ENCODE data around the gene ZNF710.

The ZNF710 gene

DNA sequence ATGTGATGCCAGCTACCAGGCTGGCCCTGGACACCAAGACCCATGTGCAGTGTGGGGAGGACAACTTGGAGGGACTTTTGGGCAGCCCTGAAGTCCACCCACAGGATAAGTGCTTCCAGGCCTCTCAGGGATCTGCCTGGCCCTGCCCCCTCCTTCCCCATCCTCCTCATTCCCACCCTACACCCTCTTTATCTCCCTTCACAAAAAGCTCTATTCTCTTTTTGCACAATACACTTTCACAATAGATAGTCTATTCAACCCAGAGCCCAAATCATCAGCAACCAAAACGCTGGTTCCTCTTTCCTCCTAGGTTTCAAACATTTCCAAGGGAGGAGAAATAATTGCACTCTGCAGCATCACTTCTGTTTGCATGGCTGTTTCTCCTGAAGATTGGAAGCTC is 7.8 kb upstream of the ZNF710 start:
- Histone ChIP-seq H3K36me3 (ENCODE audit: insufficient read depth, low read length) (no peaks in the 10 kb centered on the region), H3K9ac (ENCODE audit: low read depth, low read length) (no peak overlapping the region), H3K9me3 (ENCODE audit: insufficient read depth, low read length, severe bottlenecking) (no peaks in the 10 kb centered on the region), H3K79me2 (ENCODE audit: insufficient read depth, low read length) (no peaks in the 10 kb centered on the region), H4K20me1 (ENCODE audit: insufficient read depth, low read length) (no peaks in the 10 kb centered on the region), H2AFZ (ENCODE audit: low read depth, low read length) (no peak overlapping the region), H3K4me2 (ENCODE audit: insufficient read depth, low read length) (no peak overlapping the region), H3K27ac (ENCODE audit: low read length) (no peak overlapping the region), H3K4me1 (ENCODE audit: insufficient read depth, low read length) (no peaks in the 10 kb centered on the region), H3K27me3 (ENCODE audit: insufficient read depth, low read length, poor library complexity) (no peaks in the 10 kb centered on the region), H3K4me3 (ENCODE audit: low read depth in 1 of 2, low read length in 2 of 2) (no peak overlapping the region)
- no peak for TF ChIP-seq EZH2 (IDR thresholded peaks at IDR 0.05; ENCODE audit: borderline replicate concordance, low read depth, low read length, severe bottlenecking)
- TF ChIP-seq, protein P1, sequence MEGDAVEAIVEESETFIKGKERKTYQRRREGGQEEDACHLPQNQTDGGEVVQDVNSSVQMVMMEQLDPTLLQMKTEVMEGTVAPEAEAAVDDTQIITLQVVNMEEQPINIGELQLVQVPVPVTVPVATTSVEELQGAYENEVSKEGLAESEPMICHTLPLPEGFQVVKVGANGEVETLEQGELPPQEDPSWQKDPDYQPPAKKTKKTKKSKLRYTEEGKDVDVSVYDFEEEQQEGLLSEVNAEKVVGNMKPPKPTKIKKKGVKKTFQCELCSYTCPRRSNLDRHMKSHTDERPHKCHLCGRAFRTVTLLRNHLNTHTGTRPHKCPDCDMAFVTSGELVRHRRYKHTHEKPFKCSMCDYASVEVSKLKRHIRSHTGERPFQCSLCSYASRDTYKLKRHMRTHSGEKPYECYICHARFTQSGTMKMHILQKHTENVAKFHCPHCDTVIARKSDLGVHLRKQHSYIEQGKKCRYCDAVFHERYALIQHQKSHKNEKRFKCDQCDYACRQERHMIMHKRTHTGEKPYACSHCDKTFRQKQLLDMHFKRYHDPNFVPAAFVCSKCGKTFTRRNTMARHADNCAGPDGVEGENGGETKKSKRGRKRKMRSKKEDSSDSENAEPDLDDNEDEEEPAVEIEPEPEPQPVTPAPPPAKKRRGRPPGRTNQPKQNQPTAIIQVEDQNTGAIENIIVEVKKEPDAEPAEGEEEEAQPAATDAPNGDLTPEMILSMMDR (IDR thresholded peaks at IDR 0.05; ENCODE audit: borderline replicate concordance, extremely low read depth, low read length, poor library complexity, severe bottlenecking): no peak
- DNase-seq (no peak), ATAC-seq (ENCODE audit: insufficient read depth, low read depth) (no peak)

DNA sequence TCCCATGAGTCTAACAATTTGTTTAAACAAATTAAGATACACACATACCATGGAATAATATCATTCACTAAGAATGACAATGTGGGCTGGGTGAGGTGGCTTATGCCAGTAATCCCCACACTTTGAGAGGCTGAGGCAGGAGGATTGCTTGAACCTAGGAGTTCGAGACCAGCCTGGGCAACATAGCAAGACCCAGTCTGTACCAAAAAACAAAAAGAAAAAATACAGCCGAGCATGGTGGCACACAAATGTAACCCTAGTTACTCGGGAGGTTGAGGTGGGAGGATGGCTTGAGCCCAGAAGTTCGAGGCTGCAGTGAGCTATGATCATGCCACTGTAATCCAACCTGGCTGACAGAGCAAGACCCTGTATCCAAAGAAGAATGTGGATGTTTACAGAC is 4.0 kb upstream of the ZNF710 start:
- H3K27ac ChIP-seq (ENCODE audit: low read length): no peak overlapping the region
- ATAC-seq (ENCODE audit: insufficient read depth, low read depth): no peak
- no peaks in the 10 kb centered on the region for H3K27me3 ChIP-seq (ENCODE audit: insufficient read depth, low read length, poor library complexity)
- H3K4me1 ChIP-seq (ENCODE audit: insufficient read depth, low read length): peaks cover 8% of the 10 kb centered on the region
- no peak for TF ChIP-seq EZH2 (IDR thresholded peaks at IDR 0.05; ENCODE audit: borderline replicate concordance, low read depth, low read length, severe bottlenecking)
- TF ChIP-seq, protein P1 (IDR thresholded peaks at IDR 0.05; ENCODE audit: borderline replicate concordance, extremely low read depth, low read length, poor library complexity, severe bottlenecking): no peak
- no peaks in the 10 kb centered on the region for H3K9me3 ChIP-seq (ENCODE audit: insufficient read depth, low read length, severe bottlenecking)
- no peak overlapping the region for H2AFZ ChIP-seq (ENCODE audit: low read depth, low read length)
- H3K36me3 ChIP-seq (ENCODE audit: insufficient read depth, low read length): no peaks in the 10 kb centered on the region
- no peak for DNase-seq
- H3K79me2 ChIP-seq (ENCODE audit: insufficient read depth, low read length): no peaks in the 10 kb centered on the region
- no peak overlapping the region for H3K4me2 ChIP-seq (ENCODE audit: insufficient read depth, low read length)
- no peak overlapping the region for H3K9ac ChIP-seq (ENCODE audit: low read depth, low read length)
- H4K20me1 ChIP-seq (ENCODE audit: insufficient read depth, low read length): no peaks in the 10 kb centered on the region
- no peak overlapping the region for H3K4me3 ChIP-seq (ENCODE audit: low read depth in 1 of 2, low read length in 2 of 2)

DNA sequence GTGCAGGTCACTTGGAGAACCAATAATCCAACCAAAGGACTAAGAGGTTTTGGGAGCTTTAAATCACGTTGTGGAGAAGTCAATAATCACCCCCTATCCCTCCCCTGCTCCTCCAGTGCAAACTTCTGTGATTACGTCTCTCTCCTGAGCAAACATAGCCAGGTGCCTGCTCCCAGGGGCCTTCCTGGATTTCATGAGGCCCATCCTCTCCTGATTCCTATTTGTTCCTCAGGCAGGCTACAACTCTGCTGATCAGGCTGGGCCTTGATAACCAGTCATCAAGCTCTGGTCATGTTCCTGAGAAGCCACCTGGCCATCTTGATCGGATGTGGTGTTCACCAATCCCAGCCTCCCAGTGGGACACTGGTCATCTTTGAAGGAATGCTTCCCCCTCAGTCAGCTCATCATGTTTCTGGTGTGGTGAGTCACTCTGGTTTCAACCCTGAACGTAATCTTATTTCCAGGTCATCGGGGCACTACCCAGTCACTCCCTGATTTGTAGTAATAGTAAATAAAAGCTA is 2.9 kb upstream of the ZNF710 start:
- H4K20me1 ChIP-seq (ENCODE audit: insufficient read depth, low read length): no peaks in the 10 kb centered on the region
- H3K9ac ChIP-seq (ENCODE audit: low read depth, low read length): no peak overlapping the region
- no peak overlapping the region for H3K4me2 ChIP-seq (ENCODE audit: insufficient read depth, low read length)
- no peak overlapping the region for H3K4me3 ChIP-seq (ENCODE audit: low read depth in 1 of 2, low read length in 2 of 2)
- DNase-seq (no peak), ATAC-seq (ENCODE audit: insufficient read depth, low read depth) (no peak)
- TF ChIP-seq, protein P1 (IDR thresholded peaks at IDR 0.05; ENCODE audit: borderline replicate concordance, extremely low read depth, low read length, poor library complexity, severe bottlenecking): no peak
- TF ChIP-seq EZH2 (IDR thresholded peaks at IDR 0.05; ENCODE audit: borderline replicate concordance, low read depth, low read length, severe bottlenecking): no peak
- H3K9me3 ChIP-seq (ENCODE audit: insufficient read depth, low read length, severe bottlenecking): no peaks in the 10 kb centered on the region
- peaks cover 10% of the 10 kb centered on the region for H3K79me2 ChIP-seq (ENCODE audit: insufficient read depth, low read length)
- no peak overlapping the region for H2AFZ ChIP-seq (ENCODE audit: low read depth, low read length)
- H3K4me1 ChIP-seq (ENCODE audit: insufficient read depth, low read length): peaks cover 17% of the 10 kb centered on the region
- no peaks in the 10 kb centered on the region for H3K27me3 ChIP-seq (ENCODE audit: insufficient read depth, low read length, poor library complexity)
- no peak overlapping the region for H3K27ac ChIP-seq (ENCODE audit: low read length)
- 0 out of 2 replicates have a peak, but pooled peaks cover 1% of the 10 kb centered on the region for H3K36me3 ChIP-seq (ENCODE audit: insufficient read depth, low read length)

All from DND-41 (cell line).